Measurements from ENCODE around the gene MYO1F.

DNA sequence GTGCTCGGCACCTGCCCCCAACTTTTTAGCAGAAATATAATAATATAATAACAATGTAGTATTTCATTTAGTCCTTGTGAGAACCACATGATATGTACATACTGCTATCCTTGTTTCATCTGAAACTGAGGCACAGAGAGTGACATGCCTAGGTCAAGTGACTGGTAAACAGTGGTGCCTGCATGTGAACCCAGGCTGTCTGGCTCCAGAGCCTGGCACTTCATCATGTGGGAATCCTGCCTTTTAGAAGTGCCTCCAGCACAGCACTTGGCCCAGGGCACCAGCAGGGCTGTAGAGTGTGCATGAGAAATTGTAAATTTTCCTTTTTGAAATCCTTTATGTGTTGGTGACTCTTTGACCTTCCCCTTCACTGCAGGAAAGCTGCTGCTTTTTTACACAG lies 102.2 kb downstream of the MYO1F start:
- TF ChIP-seq, protein P1, sequence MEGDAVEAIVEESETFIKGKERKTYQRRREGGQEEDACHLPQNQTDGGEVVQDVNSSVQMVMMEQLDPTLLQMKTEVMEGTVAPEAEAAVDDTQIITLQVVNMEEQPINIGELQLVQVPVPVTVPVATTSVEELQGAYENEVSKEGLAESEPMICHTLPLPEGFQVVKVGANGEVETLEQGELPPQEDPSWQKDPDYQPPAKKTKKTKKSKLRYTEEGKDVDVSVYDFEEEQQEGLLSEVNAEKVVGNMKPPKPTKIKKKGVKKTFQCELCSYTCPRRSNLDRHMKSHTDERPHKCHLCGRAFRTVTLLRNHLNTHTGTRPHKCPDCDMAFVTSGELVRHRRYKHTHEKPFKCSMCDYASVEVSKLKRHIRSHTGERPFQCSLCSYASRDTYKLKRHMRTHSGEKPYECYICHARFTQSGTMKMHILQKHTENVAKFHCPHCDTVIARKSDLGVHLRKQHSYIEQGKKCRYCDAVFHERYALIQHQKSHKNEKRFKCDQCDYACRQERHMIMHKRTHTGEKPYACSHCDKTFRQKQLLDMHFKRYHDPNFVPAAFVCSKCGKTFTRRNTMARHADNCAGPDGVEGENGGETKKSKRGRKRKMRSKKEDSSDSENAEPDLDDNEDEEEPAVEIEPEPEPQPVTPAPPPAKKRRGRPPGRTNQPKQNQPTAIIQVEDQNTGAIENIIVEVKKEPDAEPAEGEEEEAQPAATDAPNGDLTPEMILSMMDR (IDR thresholded peaks at IDR 0.05; ENCODE audit: borderline replicate concordance, extremely low read depth, low read length, poor library complexity, severe bottlenecking): no peak
- TF ChIP-seq EZH2 (IDR thresholded peaks at IDR 0.05; ENCODE audit: borderline replicate concordance, low read depth, low read length, severe bottlenecking): no peak

Measured in DND-41 (cell line).